Ovary (tissue), 3 donors: ENCODE results near the gene PCDHB2.
"Not testable (repeated sequence)": the region's sequence is repeated elsewhere in the genome, so short reads cannot be mapped to it uniquely, and the experiment has no call there.

Experiments used
- CTCF ChIP-seq, 3 donors: fragments of 450-650 bp in 2 of 3; fragments of 200-600 bp in 1 of 3; IDR thresholded peaks; one replicate each; pipeline versions ENCODE4 v1.5.1 to v1.8.0; 2016 to 2022; ENCODE audit warnings: antibody characterized with exemption in 3 of 3, mild to moderate bottlenecking in 1 of 3
- EP300 ChIP-seq: sonication (generic); formaldehyde crosslinking; IDR thresholded peaks from one replicate; pipeline ENCODE4 v1.6.1; 2017; ENCODE audit warnings: antibody characterized with exemption
- donor health status: DM: no; HTN: no; CAD: no.

GRCh38 chr5:141102070-141102469 is 7.7 kb downstream of the PCDHB2 start:
- TF ChIP-seq CTCF (IDR thresholded peaks at IDR 0.05); EP300: not testable (repeated sequence)
